ENCODE measurements around the gene RPS15. TPM values are rescaled to one million over a fixed set of nuclear protein-coding genes. Genes with fewer than 3 reads are reported as not detected.

The RPS15 gene
- total RNA-seq, 1 donor from 2014 or later: 1,045 TPM

GRCh38 chr19:1455336-1456120 is 17.3 kb downstream of the RPS15 start:
- H3K4me2 ChIP-seq (ENCODE audit: low read length): no peak overlapping the region
- H3K27me3 Mint-ChIP-seq (ENCODE audit: low read depth, unreplicated experiment): peaks cover 29% of the 10 kb centered on the region
- no peak overlapping the region for H3K4me3 Mint-ChIP-seq (ENCODE audit: unreplicated experiment)
- H3K27me3 ChIP-seq (ENCODE audit: insufficient read depth, low read length): peaks cover 24% of the 10 kb centered on the region
- H3K79me2 ChIP-seq (ENCODE audit: insufficient read depth, low read length): no peaks in the 10 kb centered on the region
- no peaks in the 10 kb centered on the region for H3K9me3 Mint-ChIP-seq (ENCODE audit: unreplicated experiment)
- H3K36me3 Mint-ChIP-seq (ENCODE audit: low read depth, unreplicated experiment): peaks cover 11% of the 10 kb centered on the region
- no peak for FAIRE-seq
- no peak overlapping the region for H3K27ac ChIP-seq (ENCODE audit: low read depth, low read length)
- peak overlapping the region; percentile 77 for H3K27ac Mint-ChIP-seq (ENCODE audit: unreplicated experiment)
- H3K36me3 ChIP-seq (ENCODE audit: insufficient read depth, low read length): no peaks in the 10 kb centered on the region
- H3K4me1 ChIP-seq (ENCODE audit: insufficient read depth, low read length): no peaks in the 10 kb centered on the region
- DNase-seq (ENCODE audit: low read depth): no peak
- TF ChIP-seq EZH2 (IDR thresholded peaks at IDR 0.05; ENCODE audit: insufficient read depth, low read length) (no peak), CTCF (IDR thresholded peaks at IDR 0.05; ENCODE audit: insufficient read depth, low read depth, low read length) (no peak)
- peaks cover 18% of the 10 kb centered on the region for H4K20me1 ChIP-seq (ENCODE audit: insufficient read depth, low read length)
- H2AFZ ChIP-seq (ENCODE audit: low read depth, low read length): no peak overlapping the region
- no peak overlapping the region for H3K9ac ChIP-seq (ENCODE audit: low read length)
- H3K4me3 ChIP-seq (ENCODE audit: insufficient read depth, low read depth, low read length): no peak overlapping the region
- no peaks in the 10 kb centered on the region for H3K9me3 ChIP-seq (ENCODE audit: insufficient read depth, low read depth, low read length)
- H3K4me1 Mint-ChIP-seq (ENCODE audit: low read depth, unreplicated experiment): no peaks in the 10 kb centered on the region

GRCh38 chr19:1456121-1456900 is 18.1 kb downstream of the RPS15 start:
- Mint-ChIP-seq H3K4me1 (ENCODE audit: low read depth, unreplicated experiment) (no peaks in the 10 kb centered on the region), H3K4me3 (ENCODE audit: unreplicated experiment) (no peak overlapping the region), H3K36me3 (ENCODE audit: low read depth, unreplicated experiment) (peaks cover 9% of the 10 kb centered on the region), H3K27me3 (ENCODE audit: low read depth, unreplicated experiment) (peaks cover 21% of the 10 kb centered on the region), H3K9me3 (ENCODE audit: unreplicated experiment) (no peaks in the 10 kb centered on the region), H3K27ac (ENCODE audit: unreplicated experiment) (no peak overlapping the region)
- Histone ChIP-seq H3K27ac (ENCODE audit: low read depth, low read length) (no peak overlapping the region), H3K9ac (ENCODE audit: low read length) (no peak overlapping the region), H2AFZ (ENCODE audit: low read depth, low read length) (no peak overlapping the region), H3K36me3 (ENCODE audit: insufficient read depth, low read length) (no peaks in the 10 kb centered on the region), H3K4me1 (ENCODE audit: insufficient read depth, low read length) (no peaks in the 10 kb centered on the region), H3K27me3 (ENCODE audit: insufficient read depth, low read length) (peaks cover 18% of the 10 kb centered on the region), H3K4me3 (ENCODE audit: insufficient read depth, low read depth, low read length) (no peak overlapping the region), H3K79me2 (ENCODE audit: insufficient read depth, low read length) (no peaks in the 10 kb centered on the region), H3K4me2 (ENCODE audit: low read length) (no peak overlapping the region), H3K9me3 (ENCODE audit: insufficient read depth, low read depth, low read length) (no peaks in the 10 kb centered on the region), H4K20me1 (ENCODE audit: insufficient read depth, low read length) (peaks cover 10% of the 10 kb centered on the region)
- no peak for TF ChIP-seq CTCF (IDR thresholded peaks at IDR 0.05; ENCODE audit: insufficient read depth, low read depth, low read length)
- TF ChIP-seq EZH2 (IDR thresholded peaks at IDR 0.05; ENCODE audit: insufficient read depth, low read length): no peak
- FAIRE-seq (no peak), DNase-seq (ENCODE audit: low read depth) (no peak)
